Erythroblast (primary cell): Measurements from ENCODE around the gene NCAPG2.
"Not testable (repeated sequence)": the region's sequence is repeated elsewhere in the genome, so short reads cannot be mapped to it uniquely, and the experiment has no call there.

Experiments used
- DNase-seq, 2 experiments: peaks; one replicate each; lab custom pipeline; 2025; lab: John Stamatoyannopoulos, UW
- GATA1 ChIP-seq: IDR thresholded peaks from 2 replicates; pipeline ENCODE4 v1.6.1; 2011; ENCODE audit warnings: low read depth, mild to moderate bottlenecking, control low read depth, low read length, moderate library complexity
- POLR2A ChIP-seq: IDR thresholded peaks from 2 replicates; pipeline ENCODE4 v1.6.1; 2011; ENCODE audit warnings: mild to moderate bottlenecking, low read length

Gene NCAPG2

GRCh38 chr7:158685693-158686092, 18.9 kb downstream of the NCAPG2 start:
- no peak for DNase-seq
- TF ChIP-seq POLR2A (no peak), GATA1 (no peak)

- TF ChIP-seq GATA1 = no peak
- TF ChIP-seq POLR2A = no peak
- DNase-seq = no peak
These were observed 20.3 kb downstream of the NCAPG2 start for GRCh38 chr7:158684329-158684728.

- TF ChIP-seq POLR2A (no peak), GATA1 (no peak)
These were observed 21.1 kb downstream of the NCAPG2 start for GRCh38 chr7:158683541-158683940.

DNA sequence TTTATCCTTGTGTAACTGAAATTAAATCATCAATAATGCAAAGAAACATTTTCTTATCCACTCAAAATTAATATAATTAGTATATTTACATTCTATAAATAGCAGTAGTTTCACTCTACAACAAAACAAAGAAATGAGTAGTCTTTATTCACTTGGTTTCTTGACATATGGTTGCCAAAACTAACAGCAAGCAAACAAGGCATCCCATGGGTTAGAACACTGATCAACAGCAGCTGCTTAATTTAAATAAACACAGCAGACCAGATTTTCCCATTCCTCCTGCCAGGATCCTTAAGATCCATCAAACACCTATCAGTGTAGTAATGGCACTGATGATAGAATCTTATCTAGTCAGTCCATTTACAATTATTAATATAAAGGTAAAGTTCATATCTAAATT, 22.1 kb downstream of the NCAPG2 start:
- no peak for TF ChIP-seq GATA1
- no peak for TF ChIP-seq POLR2A
- no peak for DNase-seq

More at GRCh38 chr7:158683541-158683940, 21.1 kb downstream of the NCAPG2 start:
- no peak for DNase-seq

DNA sequence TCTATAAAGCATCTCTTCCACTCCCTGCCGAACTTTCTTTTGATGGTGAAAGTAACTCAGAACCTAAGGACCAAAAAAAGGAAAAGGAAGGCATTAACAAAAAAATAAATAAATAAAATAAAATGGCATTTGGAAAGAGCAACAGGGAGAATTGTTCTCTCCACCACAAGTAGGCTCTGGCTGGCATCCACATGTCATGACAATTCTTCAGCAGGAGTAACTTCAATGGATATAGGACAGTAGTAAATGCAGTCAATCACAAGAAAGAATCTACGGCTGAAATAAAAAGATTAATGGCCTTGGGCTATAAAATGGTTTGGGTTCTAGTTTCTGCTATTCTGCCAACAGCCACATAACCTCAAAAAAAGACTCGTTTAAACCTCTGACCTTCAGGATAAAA, 23.9 kb downstream of the NCAPG2 start:
- DNase-seq = no peak
- no peak for TF ChIP-seq POLR2A
- no peak for TF ChIP-seq GATA1

- peak; percentile 11 to 46 for DNase-seq
- TF ChIP-seq GATA1 (no peak), POLR2A (no peak)
These were observed 27.7 kb downstream of the NCAPG2 start for GRCh38 chr7:158676906-158677305.

GRCh38 chr7:158676171-158676840, 28.3 kb downstream of the NCAPG2 start:
- TF ChIP-seq POLR2A (no peak), GATA1 (no peak)
- no peak for DNase-seq

DNA sequence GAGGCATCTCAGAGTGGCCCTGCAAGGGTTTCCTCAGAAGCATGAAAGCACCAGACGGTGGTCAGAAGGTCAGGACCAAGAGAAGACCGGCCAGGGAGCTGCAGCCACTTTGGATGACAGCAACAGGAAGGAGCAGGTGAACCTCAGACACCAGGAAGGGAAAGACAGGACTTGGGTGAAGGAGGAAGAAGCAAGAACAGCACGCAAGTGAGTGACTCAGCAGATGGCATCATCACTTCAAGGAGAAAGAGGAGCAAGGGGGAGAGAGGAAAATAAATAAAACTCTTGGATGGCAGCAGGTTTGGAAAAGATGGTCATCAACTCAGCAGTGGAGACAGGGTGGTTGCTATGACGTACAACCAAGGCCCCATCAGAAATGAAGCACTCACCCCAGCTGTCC, 31.6 kb downstream of the NCAPG2 start:
- DNase-seq = peak in 1 of 2 experiments; percentile 27
- no peak for TF ChIP-seq GATA1
- TF ChIP-seq POLR2A = no peak

- DNase-seq = not testable (repeated sequence)
These were observed 36.5 kb downstream of the NCAPG2 start for GRCh38 chr7:158668086-158668485.

- DNase-seq = not testable (repeated sequence)
These were observed 37.5 kb downstream of the NCAPG2 start for GRCh38 chr7:158666966-158667678.

- DNase-seq = peak in 1 of 2 experiments; percentile 33
- TF ChIP-seq POLR2A = no peak
- TF ChIP-seq GATA1 = no peak
These were observed 38.2 kb downstream of the NCAPG2 start for GRCh38 chr7:158666401-158666800.

GRCh38 chr7:158664406-158664805, 40.2 kb downstream of the NCAPG2 start:
- DNase-seq = no peak
- TF ChIP-seq GATA1 = no peak
- TF ChIP-seq POLR2A = no peak

DNA sequence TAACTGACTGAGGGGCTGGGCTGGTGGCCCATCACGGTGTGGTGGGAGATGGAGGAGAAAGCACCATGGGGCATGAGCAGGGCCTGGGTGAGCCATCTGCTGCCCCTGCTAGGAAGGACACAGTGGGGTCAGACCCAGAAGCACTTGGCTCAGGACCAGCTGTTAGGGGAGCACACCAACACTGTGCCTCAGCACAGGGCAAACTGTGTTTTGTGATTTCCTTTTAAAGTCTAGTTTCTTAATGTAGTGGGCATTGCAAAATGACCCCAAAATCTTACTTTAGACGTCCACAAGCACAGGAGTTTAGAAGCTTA, 41.2 kb downstream of the NCAPG2 start:
- TF ChIP-seq GATA1 (no peak), POLR2A (no peak)
- no peak for DNase-seq

DNA sequence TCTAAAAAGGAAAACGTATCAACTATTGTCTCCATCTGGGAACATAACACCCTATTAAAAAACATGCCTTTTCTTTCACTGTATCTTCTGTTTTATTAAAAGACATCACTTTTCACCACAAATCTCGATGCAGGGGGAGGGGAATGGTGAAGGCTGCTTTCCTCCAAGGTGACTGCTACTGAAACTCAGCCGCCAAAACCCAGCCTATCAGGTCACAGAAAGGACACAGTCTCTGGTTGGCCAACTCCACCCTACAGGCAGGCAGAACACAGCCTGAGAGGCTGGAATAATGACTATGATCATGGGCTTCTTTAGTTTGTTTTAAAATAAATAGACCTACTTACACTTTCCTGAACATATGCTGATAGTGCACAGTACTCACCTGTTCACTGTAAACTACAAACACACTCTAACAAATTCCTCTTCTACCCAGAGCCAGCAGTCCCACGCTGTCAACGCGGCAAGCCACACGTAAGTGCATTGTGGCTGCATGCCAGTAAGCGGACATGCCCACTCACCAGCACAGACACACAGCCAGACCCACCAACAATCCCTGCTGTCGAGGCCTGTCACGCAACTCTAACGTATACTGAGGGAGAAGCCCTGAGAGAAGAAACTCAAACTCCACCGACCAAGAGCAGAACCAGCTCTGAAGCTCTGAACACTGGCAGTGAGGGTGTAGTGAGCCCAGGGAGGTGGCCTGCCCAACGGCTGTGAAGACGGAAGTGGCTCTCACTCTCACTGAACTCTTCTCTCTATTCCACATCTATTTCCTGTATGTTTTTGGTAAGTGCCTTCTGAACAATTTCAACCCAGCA, 41.8 kb downstream of the NCAPG2 start:
- TF ChIP-seq POLR2A (no peak), GATA1 (no peak)
- DNase-seq = no peak
